Measurements from ENCODE around the gene FOXD1. TPM values are rescaled to one million over a fixed set of nuclear protein-coding genes. Genes with fewer than 3 reads are reported as not detected.

FOXD1 gene
- total RNA-seq, 1 experiment from 2014 or later, result 4.4 TPM

- Histone ChIP-seq H3K27ac (ENCODE audit: low read depth, low read length, poor library complexity, severe bottlenecking) (no peak overlapping the region), H3K4me3 (ENCODE audit: low read depth, low read length, poor library complexity, severe bottlenecking) (no peak overlapping the region), H3K4me1 (ENCODE audit: insufficient read depth, low read length, poor library complexity, severe bottlenecking) (no peaks in the 10 kb centered on the region), H3K9me3 (ENCODE audit: low read depth, low read length, poor library complexity, severe bottlenecking) (no peaks in the 10 kb centered on the region), H3K36me3 (ENCODE audit: insufficient read depth, low read length, poor library complexity, severe bottlenecking) (no peaks in the 10 kb centered on the region), H3K27me3 (replicated peaks; ENCODE audit: insufficient read depth, low read depth, low read length, poor library complexity) (no peaks in the 10 kb centered on the region)
- no peak for DNase-seq (ENCODE audit: low spot score)
- POLR2A ChIA-PET (ENCODE audit: low non-redundant PET), result no interaction called here
- intact Hi-C loops (cut with micrococcal nuclease; ENCODE audit: unreplicated experiment), result no loop called here
- BruUV-seq (replicated peaks), result no TSS peak
- no peak for TF ChIP-seq EZH2 (IDR thresholded peaks at IDR 0.05; ENCODE audit: borderline replicate concordance, low read depth, low read length, poor library complexity, severe bottlenecking)
- TF ChIP-seq CTCF (conservative IDR thresholded peaks at IDR 0.05; ENCODE audit: low read depth, low read length), result no peak
- CTCF ChIA-PET, result no interaction called here
These were observed 42.9 kb downstream of the FOXD1 start for GRCh38 chr5:73405691-73406090.

- BruUV-seq (replicated peaks), result no TSS peak
- ChIA-PET POLR2A (ENCODE audit: low non-redundant PET) (no interaction called here), CTCF (no interaction called here)
- intact Hi-C loops (cut with micrococcal nuclease; ENCODE audit: unreplicated experiment), result no loop called here
- TF ChIP-seq EZH2 (IDR thresholded peaks at IDR 0.05; ENCODE audit: borderline replicate concordance, low read depth, low read length, poor library complexity, severe bottlenecking), result no peak
- no peak for TF ChIP-seq CTCF (conservative IDR thresholded peaks at IDR 0.05; ENCODE audit: low read depth, low read length)
- Histone ChIP-seq H3K4me1 (ENCODE audit: insufficient read depth, low read length, poor library complexity, severe bottlenecking) (no peaks in the 10 kb centered on the region), H3K27me3 (replicated peaks; ENCODE audit: insufficient read depth, low read depth, low read length, poor library complexity) (no peaks in the 10 kb centered on the region), H3K27ac (ENCODE audit: low read depth, low read length, poor library complexity, severe bottlenecking) (no peak overlapping the region), H3K36me3 (ENCODE audit: insufficient read depth, low read length, poor library complexity, severe bottlenecking) (no peaks in the 10 kb centered on the region), H3K4me3 (ENCODE audit: low read depth, low read length, poor library complexity, severe bottlenecking) (no peak overlapping the region), H3K9me3 (ENCODE audit: low read depth, low read length, poor library complexity, severe bottlenecking) (no peaks in the 10 kb centered on the region)
- no peak for DNase-seq (ENCODE audit: low spot score)
These were observed 48.8 kb downstream of the FOXD1 start for GRCh38 chr5:73399775-73400174.

Other genes starting within 250 kb of the FOXD1 start
- gene BTF3, start 49.7 kb upstream of the FOXD1 start, total RNA-seq (2021), result 724 and 729 TPM in 2 replicates
- 9.9 and 12.8 TPM in 2 replicates for gene ANKRA2, start 116.9 kb upstream of the FOXD1 start, total RNA-seq (2021)
- gene UTP15, start 117.0 kb upstream of the FOXD1 start, total RNA-seq (2021), result 35.4 and 36.6 TPM in 2 replicates
- 3.4 and 3.5 TPM in 2 replicates for gene ARHGEF28, start 177.4 kb upstream of the FOXD1 start, total RNA-seq (2021)

Data from A673 (cell line).